ENCODE data around the gene TFPT. TPM values are rescaled to one million over a fixed set of nuclear protein-coding genes. Genes with fewer than 3 reads are reported as not detected.

The TFPT gene
- total RNA-seq, 1 donor from 2014 or later = 21.8 TPM

GRCh38 chr19:54152878-54153524 is 37.5 kb upstream of the TFPT start:
- peaks cover 21% of the 10 kb centered on the region for H3K36me3 Mint-ChIP-seq (ENCODE audit: insufficient read depth)
- H3K9me3 Mint-ChIP-seq (ENCODE audit: low read depth) = no peaks in the 10 kb centered on the region
- H3K4me1 Mint-ChIP-seq (ENCODE audit: low read depth) = no peaks in the 10 kb centered on the region
- H3K4me3 Mint-ChIP-seq (ENCODE audit: low read depth) = no peak overlapping the region
- H3K27ac Mint-ChIP-seq = no peak overlapping the region
- no peaks in the 10 kb centered on the region for H3K27me3 Mint-ChIP-seq
- DNase-seq (ENCODE audit: low spot score, unreplicated experiment) = no peak
- no peak for TF ChIP-seq CTCF (IDR thresholded peaks at IDR 0.05; ENCODE audit: unreplicated experiment)

- H3K27ac Mint-ChIP-seq = no peak overlapping the region
- no peak for TF ChIP-seq CTCF (IDR thresholded peaks at IDR 0.05; ENCODE audit: unreplicated experiment)
- no peaks in the 10 kb centered on the region for H3K9me3 Mint-ChIP-seq (ENCODE audit: low read depth)
- H3K36me3 Mint-ChIP-seq (ENCODE audit: insufficient read depth) = peaks cover 21% of the 10 kb centered on the region
- no peak for DNase-seq (ENCODE audit: low spot score, unreplicated experiment)
- H3K4me1 Mint-ChIP-seq (ENCODE audit: low read depth) = no peaks in the 10 kb centered on the region
- no peaks in the 10 kb centered on the region for H3K27me3 Mint-ChIP-seq
- H3K4me3 Mint-ChIP-seq (ENCODE audit: low read depth) = no peak overlapping the region
Observed at GRCh38 chr19:54152267-54152666, 36.8 kb upstream of the TFPT start.

GRCh38 chr19:54151362-54152035 is 36.0 kb upstream of the TFPT start:
- no peak for TF ChIP-seq CTCF (IDR thresholded peaks at IDR 0.05; ENCODE audit: unreplicated experiment)
- no peaks in the 10 kb centered on the region for H3K9me3 Mint-ChIP-seq (ENCODE audit: low read depth)
- no peak for DNase-seq (ENCODE audit: low spot score, unreplicated experiment)
- H3K27ac Mint-ChIP-seq = peak overlapping the region; percentile 13
- H3K4me1 Mint-ChIP-seq (ENCODE audit: low read depth) = no peaks in the 10 kb centered on the region
- no peaks in the 10 kb centered on the region for H3K27me3 Mint-ChIP-seq
- H3K4me3 Mint-ChIP-seq (ENCODE audit: low read depth) = no peak overlapping the region
- peaks cover 15% of the 10 kb centered on the region for H3K36me3 Mint-ChIP-seq (ENCODE audit: insufficient read depth)

GRCh38 chr19:54149021-54149812 is 33.8 kb upstream of the TFPT start:
- DNase-seq (ENCODE audit: low spot score, unreplicated experiment) = no peak
- Mint-ChIP-seq H3K36me3 (ENCODE audit: insufficient read depth) (peaks cover 20% of the 10 kb centered on the region), H3K27me3 (no peaks in the 10 kb centered on the region), H3K4me1 (ENCODE audit: low read depth) (no peaks in the 10 kb centered on the region), H3K27ac (no peak overlapping the region), H3K4me3 (ENCODE audit: low read depth) (no peak overlapping the region), H3K9me3 (ENCODE audit: low read depth) (no peaks in the 10 kb centered on the region)
- no peak for TF ChIP-seq CTCF (IDR thresholded peaks at IDR 0.05; ENCODE audit: unreplicated experiment)

GRCh38 chr19:54148158-54148557 is 32.7 kb upstream of the TFPT start:
- no peak overlapping the region for H3K4me3 Mint-ChIP-seq (ENCODE audit: low read depth)
- peaks cover 21% of the 10 kb centered on the region for H3K36me3 Mint-ChIP-seq (ENCODE audit: insufficient read depth)
- no peaks in the 10 kb centered on the region for H3K9me3 Mint-ChIP-seq (ENCODE audit: low read depth)
- H3K4me1 Mint-ChIP-seq (ENCODE audit: low read depth) = no peaks in the 10 kb centered on the region
- no peak overlapping the region for H3K27ac Mint-ChIP-seq
- no peaks in the 10 kb centered on the region for H3K27me3 Mint-ChIP-seq
- TF ChIP-seq CTCF (IDR thresholded peaks at IDR 0.05; ENCODE audit: unreplicated experiment) = no peak
- no peak for DNase-seq (ENCODE audit: low spot score, unreplicated experiment)

Measured in progenitor cell of endocrine pancreas (in vitro differentiated cells).